Fibroblast of upper back skin (primary cell): Measurements from ENCODE around the gene ELF3.
"Not testable (repeated sequence)": the region's sequence is repeated elsewhere in the genome, so short reads cannot be mapped to it uniquely, and the experiment has no call there.

ENCODE experiments used
- DNase-seq: peaks from one replicate; pipeline ENCODE4 v3.0.0-alpha.2; 2013

The ELF3 gene

DNA sequence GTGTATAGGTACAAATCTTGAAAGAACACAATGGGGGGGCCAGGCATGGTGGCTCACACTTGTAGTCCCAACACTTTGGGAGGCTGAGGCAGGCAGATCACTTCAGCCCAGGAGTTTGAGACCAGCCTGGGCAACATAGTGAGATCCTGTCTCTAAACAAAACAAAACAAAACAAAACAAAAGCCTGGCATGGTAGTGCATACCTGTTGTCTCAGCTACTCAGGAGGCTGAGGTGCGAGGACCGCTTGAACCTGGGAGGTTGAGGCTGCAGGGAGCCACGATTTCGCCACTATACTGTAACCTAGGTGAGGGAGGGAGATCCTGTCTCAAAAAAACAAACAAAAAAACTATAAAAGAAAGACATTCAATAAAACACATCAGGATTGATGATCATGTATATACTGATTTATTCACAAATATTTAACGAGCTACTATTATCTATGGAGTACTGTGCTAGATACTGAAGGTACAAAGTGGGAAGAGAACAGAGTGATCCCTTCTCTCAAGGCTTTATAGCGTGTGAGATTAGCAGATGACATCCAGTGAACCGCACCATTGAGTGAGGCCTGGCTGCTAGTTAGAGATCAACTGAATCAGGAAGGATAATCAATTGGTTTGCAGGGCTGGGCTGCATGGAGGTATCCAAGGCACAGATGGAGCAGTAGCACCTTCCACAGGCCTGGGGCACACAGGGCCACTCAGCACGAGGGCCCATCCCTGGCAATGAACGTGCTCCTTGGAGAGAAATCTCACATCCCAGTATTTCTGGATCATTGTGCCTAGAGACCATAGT is 26.4 kb downstream of the ELF3 start:
- no peak for DNase-seq

- no peak for DNase-seq
These were observed 27.4 kb downstream of the ELF3 start for GRCh38 chr1:202037706-202038296.

GRCh38 chr1:202038688-202039346 is 28.4 kb downstream of the ELF3 start:
- no peak for DNase-seq

- no peak for DNase-seq
These were observed 35.3 kb downstream of the ELF3 start for GRCh38 chr1:202045705-202046104.

- DNase-seq, result no peak
These were observed 35.8 kb downstream of the ELF3 start for GRCh38 chr1:202046227-202046626.

DNA sequence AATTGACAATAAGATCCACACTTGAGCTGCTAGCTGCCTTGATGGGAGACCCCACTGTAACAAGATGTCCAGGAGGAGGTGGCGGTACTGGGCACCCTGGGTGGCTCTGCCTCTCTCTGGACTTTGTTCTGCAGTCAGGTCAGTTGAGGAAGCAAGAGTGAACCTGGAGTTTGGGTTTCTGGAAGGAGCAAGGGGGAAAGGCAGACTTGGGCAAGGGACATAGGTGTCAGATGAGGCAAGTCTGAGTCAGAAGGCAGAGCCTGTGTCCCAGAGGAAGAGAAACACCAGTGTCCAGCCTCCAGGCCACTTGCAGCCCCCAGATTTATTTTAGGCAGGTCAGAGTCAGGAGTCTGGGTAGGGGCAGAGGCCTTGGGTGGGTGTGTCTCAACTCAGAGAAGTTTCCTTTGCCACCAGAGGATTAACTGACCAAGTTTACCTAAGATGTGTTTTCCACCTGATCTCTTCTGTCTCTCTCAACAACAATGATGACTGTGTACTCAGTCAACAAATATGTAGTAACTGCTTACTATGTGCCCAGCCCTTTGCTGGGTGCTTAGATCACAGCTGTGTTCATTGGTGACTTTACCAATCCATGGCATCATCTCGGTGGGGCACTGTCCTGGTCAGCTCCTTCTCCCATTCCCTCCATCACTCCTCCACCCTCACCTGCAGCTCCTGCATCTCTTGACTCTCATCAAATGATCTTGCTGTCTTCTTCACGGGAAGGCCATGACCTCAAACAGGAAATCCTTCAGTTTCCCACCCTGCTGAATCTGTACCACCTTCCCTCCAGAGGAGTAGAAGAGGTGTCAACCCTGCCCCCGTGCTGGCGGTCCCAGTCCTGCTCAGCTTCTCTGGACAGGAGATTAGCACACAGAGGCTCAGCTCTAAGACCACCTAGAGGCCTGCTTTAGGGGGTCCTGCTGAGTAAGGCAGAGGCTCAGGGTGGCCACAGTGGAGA is 36.6 kb downstream of the ELF3 start:
- no peak for DNase-seq

DNA sequence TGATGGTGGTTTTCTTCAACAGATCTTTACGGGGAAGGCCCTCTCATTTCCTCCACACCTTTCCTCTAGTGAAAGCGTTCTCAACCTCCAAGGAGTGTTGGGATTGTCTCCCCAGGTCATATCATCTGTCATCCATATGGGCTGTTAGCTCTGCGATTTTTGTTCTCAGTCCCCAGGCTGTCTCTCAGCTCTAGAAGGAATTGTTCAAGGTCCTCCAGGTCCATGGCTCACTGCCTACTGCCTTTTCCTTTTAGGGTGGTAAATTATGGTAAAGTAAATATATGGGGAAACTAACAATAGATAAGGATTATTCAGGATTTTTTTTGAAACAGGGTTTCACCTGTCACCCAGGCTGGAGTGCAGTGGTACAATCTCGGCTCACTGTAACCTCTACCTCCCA is 37.6 kb downstream of the ELF3 start:
- DNase-seq, result no peak

- no peak for DNase-seq
These were observed 38.7 kb downstream of the ELF3 start for GRCh38 chr1:202049129-202049528.

DNA sequence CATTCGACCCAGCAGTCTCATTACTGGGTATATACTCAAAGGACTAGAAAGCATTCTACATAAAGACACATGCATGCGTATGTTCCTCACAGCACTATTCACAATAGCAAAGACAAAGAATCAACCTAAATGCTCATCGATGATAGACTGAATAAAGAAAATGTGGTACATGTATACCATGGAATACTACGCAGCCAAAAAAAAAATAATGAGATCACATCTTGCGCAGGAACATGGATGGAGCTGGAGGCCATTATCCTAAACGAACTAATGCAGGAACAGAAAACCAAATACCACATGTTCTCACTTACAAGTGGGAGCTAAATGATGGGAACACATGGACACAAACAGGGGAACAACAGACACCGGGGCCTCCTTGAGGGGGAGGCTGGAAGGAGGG is 43.7 kb downstream of the ELF3 start:
- no peak for DNase-seq

GRCh38 chr1:202054673-202055072 is 44.3 kb downstream of the ELF3 start:
- DNase-seq, result not testable (repeated sequence)

- no peak for DNase-seq
These were observed 46.4 kb downstream of the ELF3 start for GRCh38 chr1:202056644-202057334.

- DNase-seq, result not testable (repeated sequence)
These were observed 46.9 kb downstream of the ELF3 start for GRCh38 chr1:202057335-202057704.

- DNase-seq, result no peak
These were observed 47.9 kb downstream of the ELF3 start for GRCh38 chr1:202058001-202058908.

DNA sequence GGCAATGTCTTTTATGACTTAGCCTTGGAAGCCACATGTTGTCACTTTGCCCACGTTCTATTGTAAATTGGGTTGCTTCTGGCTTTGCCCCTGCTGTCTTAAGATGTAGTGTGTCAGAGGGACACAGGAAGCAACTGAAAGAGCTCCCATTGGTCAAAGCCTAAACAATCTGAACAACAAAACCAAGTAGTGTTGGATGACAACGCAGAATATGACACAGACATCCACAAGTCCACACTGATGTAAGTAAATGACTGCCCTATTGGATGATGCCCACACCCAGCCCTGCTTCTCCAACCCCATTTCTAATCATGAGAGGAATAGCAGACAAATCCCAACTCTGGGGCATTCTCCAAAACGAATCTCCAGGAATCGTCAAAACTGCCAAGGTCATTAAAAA is 50.7 kb downstream of the ELF3 start:
- DNase-seq, result no peak

GRCh38 chr1:202061787-202062186 is 51.4 kb downstream of the ELF3 start:
- not testable (repeated sequence) for DNase-seq

DNA sequence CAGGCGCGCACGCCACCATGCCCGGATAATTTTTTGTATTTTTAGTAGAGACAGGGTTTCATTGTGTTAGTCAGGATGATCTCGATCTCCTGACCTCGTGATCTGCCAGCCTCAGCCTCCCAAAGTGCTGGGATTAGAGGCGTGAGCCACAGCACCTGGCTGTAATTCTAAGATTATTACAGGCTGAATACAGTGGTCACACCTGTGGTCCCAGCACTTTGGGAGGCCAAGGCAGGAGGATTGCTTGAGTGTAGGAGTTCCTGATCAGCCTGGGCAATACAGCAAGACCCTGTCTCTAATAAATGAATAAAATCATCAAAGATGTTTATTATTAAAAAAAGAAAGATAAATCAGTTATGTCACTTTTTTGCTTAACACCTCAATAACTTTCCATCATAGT is 52.2 kb downstream of the ELF3 start:
- not testable (repeated sequence) for DNase-seq

GRCh38 chr1:202063093-202063492 is 52.7 kb downstream of the ELF3 start:
- DNase-seq, result no peak

DNA sequence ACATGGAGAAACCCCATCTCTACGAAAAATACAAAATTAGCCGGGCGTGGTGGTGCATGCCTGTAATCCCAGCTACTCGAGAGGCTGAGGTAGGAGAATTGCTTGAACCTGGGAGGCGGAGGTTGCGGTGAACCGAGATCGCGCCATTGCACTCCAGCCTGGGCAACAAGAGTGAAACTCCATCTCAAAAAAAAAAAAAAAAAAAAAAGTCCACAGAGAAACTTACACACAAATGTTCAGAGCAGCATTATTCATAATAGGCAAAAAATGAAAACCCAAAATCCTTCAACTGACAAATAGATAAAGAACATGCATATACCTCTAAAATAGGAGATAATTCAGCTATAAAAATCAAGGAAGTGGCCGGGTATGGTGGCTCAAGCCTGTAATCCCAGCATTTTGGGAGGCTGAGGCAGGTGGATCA is 54.5 kb downstream of the ELF3 start:
- DNase-seq, result not testable (repeated sequence)
